Fibroblast of mammary gland (primary cell): Measurements from ENCODE around the gene ANO2.

Experiments used
- DNase-seq: peaks from one replicate; pipeline ENCODE4 v3.0.0-alpha.2; 2010; ENCODE audit warnings: low read depth
- H3K4me3 ChIP-seq: 2 replicates; pipeline ENCODE4 v1.5.1; 2011; ENCODE audit warnings: low read depth, mild to moderate bottlenecking, low read length, moderate library complexity; ENCODE audit not compliant: control insufficient read depth
- TF ChIP-seq, protein P1 (sequence below): conservative IDR thresholded peaks from 2 replicates; pipeline ENCODE4 v1.5.1; 2011; ENCODE audit warnings: low read depth, low read length, inconsistent platforms; ENCODE audit not compliant: control insufficient read depth, insufficient read depth

The ANO2 gene

DNA sequence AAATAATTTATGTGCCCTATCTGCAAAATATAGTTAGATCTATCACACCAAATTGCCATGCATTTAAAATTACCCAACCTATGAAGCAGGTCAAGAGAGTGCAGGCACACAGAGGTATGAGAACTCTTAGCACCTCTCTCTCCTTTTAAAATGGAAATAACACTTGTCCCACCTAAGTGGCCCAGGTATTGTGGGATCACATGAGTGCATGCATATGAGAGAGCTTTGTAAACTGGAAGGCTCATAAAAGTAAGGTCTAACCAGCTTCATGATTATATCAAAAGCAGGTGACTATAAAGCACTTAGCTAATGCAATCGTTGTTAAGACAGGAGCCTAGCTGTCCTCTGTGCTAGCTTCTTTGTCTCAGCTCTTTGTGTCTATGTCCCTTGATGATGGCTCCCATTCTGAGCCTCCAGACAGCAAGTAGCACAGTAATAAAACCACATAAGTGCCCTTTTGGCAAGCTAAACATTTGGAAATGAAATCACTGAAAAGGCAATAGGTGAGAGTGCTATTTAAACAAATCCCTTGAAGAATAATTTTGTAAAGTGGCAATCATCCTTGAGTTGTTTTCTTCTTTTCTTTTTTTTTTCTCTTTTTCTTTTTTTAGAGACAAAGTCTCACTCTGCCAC is 294.1 kb downstream of the ANO2 start:
- no peak overlapping the region for H3K4me3 ChIP-seq
- no peak for DNase-seq
- TF ChIP-seq, protein P1, sequence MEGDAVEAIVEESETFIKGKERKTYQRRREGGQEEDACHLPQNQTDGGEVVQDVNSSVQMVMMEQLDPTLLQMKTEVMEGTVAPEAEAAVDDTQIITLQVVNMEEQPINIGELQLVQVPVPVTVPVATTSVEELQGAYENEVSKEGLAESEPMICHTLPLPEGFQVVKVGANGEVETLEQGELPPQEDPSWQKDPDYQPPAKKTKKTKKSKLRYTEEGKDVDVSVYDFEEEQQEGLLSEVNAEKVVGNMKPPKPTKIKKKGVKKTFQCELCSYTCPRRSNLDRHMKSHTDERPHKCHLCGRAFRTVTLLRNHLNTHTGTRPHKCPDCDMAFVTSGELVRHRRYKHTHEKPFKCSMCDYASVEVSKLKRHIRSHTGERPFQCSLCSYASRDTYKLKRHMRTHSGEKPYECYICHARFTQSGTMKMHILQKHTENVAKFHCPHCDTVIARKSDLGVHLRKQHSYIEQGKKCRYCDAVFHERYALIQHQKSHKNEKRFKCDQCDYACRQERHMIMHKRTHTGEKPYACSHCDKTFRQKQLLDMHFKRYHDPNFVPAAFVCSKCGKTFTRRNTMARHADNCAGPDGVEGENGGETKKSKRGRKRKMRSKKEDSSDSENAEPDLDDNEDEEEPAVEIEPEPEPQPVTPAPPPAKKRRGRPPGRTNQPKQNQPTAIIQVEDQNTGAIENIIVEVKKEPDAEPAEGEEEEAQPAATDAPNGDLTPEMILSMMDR, result no peak

DNA sequence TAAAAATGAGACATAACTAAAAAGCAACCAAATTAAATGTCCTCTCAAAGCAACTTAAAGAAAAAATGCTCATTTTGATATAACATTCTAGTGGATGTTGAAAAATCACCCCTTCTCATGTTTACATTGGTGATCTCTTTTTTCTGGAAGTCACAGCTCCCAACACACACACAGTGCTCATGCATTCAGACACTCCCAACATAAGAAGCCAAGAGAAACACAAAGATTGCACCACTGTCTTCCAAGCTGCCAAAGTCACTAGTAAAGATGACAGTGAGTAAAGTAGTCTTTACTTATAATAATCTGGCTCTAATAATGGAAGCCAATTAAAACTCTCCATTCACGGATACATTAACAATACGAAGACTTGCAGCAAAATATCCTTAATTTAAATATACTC is 294.8 kb downstream of the ANO2 start:
- TF ChIP-seq, protein P1, result no peak
- DNase-seq, result no peak
- no peak overlapping the region for H3K4me3 ChIP-seq

DNA sequence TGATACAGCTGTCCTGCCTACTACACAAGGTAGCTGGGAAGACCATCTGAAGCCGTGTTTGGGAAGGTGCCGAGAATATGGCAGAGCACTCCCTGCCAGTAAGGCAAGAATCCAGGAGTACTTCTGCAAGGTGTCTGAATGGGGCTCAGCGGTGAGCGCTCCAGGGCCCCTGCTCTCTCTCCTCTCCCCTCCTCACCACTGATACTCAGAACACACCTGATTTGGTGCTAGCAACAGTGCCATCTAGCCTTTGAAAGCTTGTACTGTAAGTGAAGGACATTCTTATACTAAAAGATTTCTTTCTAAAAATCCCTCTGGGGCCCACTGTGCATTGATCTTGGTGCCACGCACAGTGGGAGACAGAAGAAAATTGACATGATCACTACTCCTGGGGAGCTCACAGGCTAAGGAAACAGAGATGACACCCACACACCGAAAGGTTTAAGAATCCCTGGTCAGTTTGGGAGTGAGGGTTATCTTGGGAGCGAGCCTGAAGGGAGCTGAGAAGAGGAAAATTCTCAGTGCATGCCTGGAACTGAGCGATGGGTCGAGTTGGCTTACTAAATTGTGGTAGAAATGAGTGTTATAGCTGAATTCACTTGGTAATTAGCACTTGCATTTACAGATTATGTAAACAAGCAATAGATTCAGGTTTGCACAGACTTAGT is 296.2 kb downstream of the ANO2 start:
- DNase-seq, result peak; percentile 2
- no peak overlapping the region for H3K4me3 ChIP-seq
- TF ChIP-seq, protein P1, result no peak

DNA sequence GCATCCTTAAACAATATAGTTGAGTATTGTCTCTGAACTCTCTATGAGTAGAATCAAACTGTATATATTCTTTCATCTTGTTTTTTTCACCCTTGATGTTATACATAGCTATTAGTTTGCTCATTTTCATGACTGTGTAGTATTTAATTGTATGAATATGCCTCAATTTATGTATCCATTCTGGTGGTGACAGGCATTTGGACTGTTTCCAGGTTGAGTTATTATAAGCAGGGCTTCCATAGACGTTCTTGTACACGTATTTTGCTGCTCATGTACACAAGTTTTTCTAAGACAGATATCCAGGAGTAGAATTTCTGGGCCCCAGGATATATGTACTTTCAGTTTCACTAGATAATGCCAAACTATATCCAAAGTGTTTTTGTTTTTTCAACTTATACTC is 301.8 kb downstream of the ANO2 start:
- no peak for DNase-seq
- H3K4me3 ChIP-seq, result no peak overlapping the region
- TF ChIP-seq, protein P1, result no peak

DNA sequence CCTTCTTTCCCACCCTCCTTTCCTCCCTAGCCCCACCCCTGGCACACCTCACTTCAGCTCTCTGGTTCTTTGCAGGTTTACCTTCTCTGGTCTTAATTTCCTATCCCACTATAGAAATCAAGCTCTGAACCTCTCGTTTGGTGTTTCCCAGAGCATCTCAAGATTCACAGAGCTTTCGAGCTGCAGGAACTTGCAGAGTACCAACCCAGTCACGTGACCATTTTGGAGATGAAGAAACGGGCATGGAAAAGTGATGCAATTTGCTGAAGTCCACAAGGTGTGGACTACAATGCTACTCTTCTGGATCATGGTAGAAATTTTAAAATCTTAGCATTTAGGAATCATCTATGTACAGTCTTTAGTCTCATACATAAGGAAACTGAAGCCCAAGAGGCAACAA is 307.4 kb downstream of the ANO2 start:
- TF ChIP-seq, protein P1, result no peak
- H3K4me3 ChIP-seq, result no peak overlapping the region
- no peak for DNase-seq

DNA sequence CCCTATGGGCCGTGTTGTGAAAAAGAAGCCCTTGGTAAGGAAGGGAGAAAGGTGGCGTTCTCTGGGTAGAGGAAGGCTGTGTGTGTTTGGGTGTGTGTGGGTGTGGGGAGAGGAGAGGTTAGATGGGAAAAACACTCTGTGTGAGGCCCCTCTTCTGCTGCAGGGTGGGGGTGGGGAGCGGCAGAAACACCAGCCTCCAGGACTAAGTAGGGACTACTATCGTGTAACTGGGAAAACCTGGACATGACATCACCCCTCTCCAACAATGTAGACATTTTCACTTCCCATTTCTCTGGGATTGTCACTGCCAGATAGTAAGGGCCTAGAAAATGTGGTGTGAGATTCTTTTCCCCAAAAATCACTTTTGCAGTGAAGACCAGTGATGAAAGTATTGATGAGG is 308.2 kb downstream of the ANO2 start:
- no peak overlapping the region for H3K4me3 ChIP-seq
- DNase-seq, result no peak
- TF ChIP-seq, protein P1, result no peak

DNA sequence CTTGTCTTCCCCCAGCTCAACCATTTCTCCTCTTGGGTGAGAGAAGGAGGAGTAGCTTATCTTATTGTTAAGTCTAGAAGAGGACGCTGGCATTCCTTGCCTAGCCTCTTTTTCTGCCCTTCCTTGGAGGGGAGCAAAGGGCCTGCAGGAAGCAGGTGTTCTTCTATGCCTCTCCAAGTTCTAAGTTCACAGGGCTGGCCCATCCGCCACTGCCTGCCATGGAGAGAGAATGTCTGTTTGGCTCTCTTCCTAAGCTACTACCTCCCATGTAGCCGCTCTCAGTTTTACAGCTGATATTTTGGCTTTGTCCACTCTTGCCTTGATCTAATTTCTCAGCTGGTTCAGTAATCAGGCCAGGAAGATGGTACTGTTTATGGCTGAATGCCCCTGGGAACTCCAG is 312.0 kb downstream of the ANO2 start:
- TF ChIP-seq, protein P1, result no peak
- no peak overlapping the region for H3K4me3 ChIP-seq
- no peak for DNase-seq
